Measurements from ENCODE around the gene LAMB1.
A peak's percentile ranks its signal among the peaks of the same experiment; 100 is the strongest.
"Not testable (repeated sequence)": the region's sequence is repeated elsewhere in the genome, so short reads cannot be mapped to it uniquely, and the experiment has no call there.

Gene LAMB1

DNA sequence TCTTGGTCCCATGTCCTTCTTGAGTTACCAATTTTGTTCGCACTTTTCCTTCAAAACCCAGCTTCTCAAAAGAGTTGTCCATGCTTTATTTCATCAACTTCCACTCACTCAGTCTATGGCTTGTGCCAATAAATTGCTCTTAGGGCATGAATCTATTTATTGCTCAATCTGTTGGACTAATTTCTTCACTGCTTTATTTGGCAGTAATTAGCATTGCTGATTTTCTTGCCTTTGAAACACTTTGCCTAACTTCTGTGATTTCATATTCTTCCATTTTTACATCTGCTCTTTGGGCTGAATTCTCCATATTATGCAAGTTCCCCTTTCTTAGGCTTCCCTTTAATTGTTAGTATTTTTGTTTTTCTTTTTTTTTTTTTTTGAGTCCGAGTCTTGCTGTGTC lies 95.2 kb downstream of the LAMB1 start:
- Histone ChIP-seq H3K9me3 (ENCODE audit: control insufficient read depth in 1 of 2, low read length in 2 of 2) (no peaks in the 10 kb centered on the region), H3K4me3 (ENCODE audit: low read depth in 1 of 2, low read length in 2 of 2) (no peak overlapping the region), H3K36me3 (ENCODE audit: control insufficient read depth in 1 of 2, insufficient read depth in 2 of 2, low read length in 2 of 2) (peaks cover 49 to 52% of the 10 kb centered on the region in 2 donors), H3K4me1 (ENCODE audit: control insufficient read depth in 1 of 2, insufficient read depth in 2 of 2, low read length in 2 of 2) (no peaks in the 10 kb centered on the region), H3K27me3 (ENCODE audit: low read depth, low read length) (no peaks in the 10 kb centered on the region), H3K27ac (ENCODE audit: low read length) (no peak overlapping the region)

- Histone ChIP-seq H3K4me3 (ENCODE audit: low read depth in 1 of 2, low read length in 2 of 2) (no peak overlapping the region), H3K9me3 (ENCODE audit: control insufficient read depth in 1 of 2, low read length in 2 of 2) (no peaks in the 10 kb centered on the region), H3K27ac (ENCODE audit: low read length) (no peak overlapping the region), H3K36me3 (ENCODE audit: control insufficient read depth in 1 of 2, insufficient read depth in 2 of 2, low read length in 2 of 2) (peaks cover 36% of the 10 kb centered on the region in 2 donors), H3K4me1 (ENCODE audit: control insufficient read depth in 1 of 2, insufficient read depth in 2 of 2, low read length in 2 of 2) (peaks cover 0 to 6% of the 10 kb centered on the region in 2 donors), H3K27me3 (ENCODE audit: low read depth, low read length) (no peaks in the 10 kb centered on the region)
These were observed 100.6 kb downstream of the LAMB1 start for GRCh38 chr7:107902381-107902780.

DNA sequence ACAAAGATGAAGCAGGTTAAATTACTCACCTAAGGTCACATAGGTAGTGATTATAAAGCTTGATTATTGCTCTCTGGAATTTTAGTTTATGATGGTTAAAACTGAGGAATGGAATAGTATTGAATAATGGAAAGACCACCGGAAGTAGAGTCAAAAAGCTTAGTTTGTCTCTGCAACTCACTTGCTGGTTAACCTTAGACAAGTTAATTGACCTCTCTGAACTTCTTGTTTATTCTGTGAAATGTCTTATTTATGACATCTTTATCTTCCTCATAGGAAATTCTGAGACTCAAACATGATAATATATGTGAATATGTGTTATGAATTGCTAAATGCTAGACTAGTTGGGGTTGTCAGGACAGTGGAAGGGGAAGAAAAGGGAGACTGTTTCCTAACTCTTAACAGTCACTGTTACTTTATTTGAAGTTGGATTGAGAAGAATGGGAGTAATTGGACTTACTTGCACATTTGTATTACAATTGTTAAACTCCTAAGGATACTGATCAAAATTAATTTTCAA lies 102.4 kb downstream of the LAMB1 start:
- Histone ChIP-seq H3K9me3 (ENCODE audit: control insufficient read depth in 1 of 2, low read length in 2 of 2) (no peaks in the 10 kb centered on the region), H3K4me3 (ENCODE audit: low read depth in 1 of 2, low read length in 2 of 2) (no peak overlapping the region), H3K27ac (ENCODE audit: low read length) (no peak overlapping the region), H3K36me3 (ENCODE audit: control insufficient read depth in 1 of 2, insufficient read depth in 2 of 2, low read length in 2 of 2) (peaks cover 22% of the 10 kb centered on the region in 2 donors), H3K4me1 (ENCODE audit: control insufficient read depth in 1 of 2, insufficient read depth in 2 of 2, low read length in 2 of 2) (peaks cover 0 to 12% of the 10 kb centered on the region in 2 donors), H3K27me3 (ENCODE audit: low read depth, low read length) (no peaks in the 10 kb centered on the region)

- H3K4me1 ChIP-seq (ENCODE audit: control insufficient read depth in 1 of 2, insufficient read depth in 2 of 2, low read length in 2 of 2) = peaks cover 0 to 25% of the 10 kb centered on the region in 2 donors
- peaks cover 15 to 35% of the 10 kb centered on the region in 2 donors for H3K36me3 ChIP-seq (ENCODE audit: control insufficient read depth in 1 of 2, insufficient read depth in 2 of 2, low read length in 2 of 2)
- H3K4me3 ChIP-seq (ENCODE audit: low read depth in 1 of 2, low read length in 2 of 2) = no peak overlapping the region
- no peaks in the 10 kb centered on the region for H3K27me3 ChIP-seq (ENCODE audit: low read depth, low read length)
- no peak overlapping the region for H3K27ac ChIP-seq (ENCODE audit: low read length)
- H3K9me3 ChIP-seq (ENCODE audit: control insufficient read depth in 1 of 2, low read length in 2 of 2) = no peaks in the 10 kb centered on the region
These were observed 103.9 kb downstream of the LAMB1 start for GRCh38 chr7:107898997-107899594.

- Histone ChIP-seq H3K4me1 (ENCODE audit: control insufficient read depth in 1 of 2, insufficient read depth in 2 of 2, low read length in 2 of 2) (peaks cover 10 to 38% of the 10 kb centered on the region in 2 donors), H3K4me3 (ENCODE audit: low read depth in 1 of 2, low read length in 2 of 2) (peak overlapping the region; percentile 76 to 95), H3K27ac (ENCODE audit: low read length) (peak overlapping the region; percentile 97), H3K36me3 (ENCODE audit: control insufficient read depth in 1 of 2, insufficient read depth in 2 of 2, low read length in 2 of 2) (peaks cover 4 to 19% of the 10 kb centered on the region in 2 donors)
- H3K9me3 ChIP-seq (ENCODE audit: control insufficient read depth in 1 of 2, low read length in 2 of 2); H3K27me3 ChIP-seq (ENCODE audit: low read depth, low read length): not testable (repeated sequence)
These were observed 110.6 kb downstream of the LAMB1 start for GRCh38 chr7:107892367-107892741.

GRCh38 chr7:107891636-107892366 lies 111.2 kb downstream of the LAMB1 start:
- Histone ChIP-seq H3K27ac (ENCODE audit: low read length) (peak overlapping the region; percentile 97), H3K4me1 (ENCODE audit: control insufficient read depth in 1 of 2, insufficient read depth in 2 of 2, low read length in 2 of 2) (peaks cover 10 to 38% of the 10 kb centered on the region in 2 donors), H3K36me3 (ENCODE audit: control insufficient read depth in 1 of 2, insufficient read depth in 2 of 2, low read length in 2 of 2) (peaks cover 4 to 19% of the 10 kb centered on the region in 2 donors), H3K27me3 (ENCODE audit: low read depth, low read length) (no peaks in the 10 kb centered on the region), H3K4me3 (ENCODE audit: low read depth in 1 of 2, low read length in 2 of 2) (peak overlapping the region; percentile 76 to 95), H3K9me3 (ENCODE audit: control insufficient read depth in 1 of 2, low read length in 2 of 2) (no peaks in the 10 kb centered on the region)

GRCh38 chr7:107890962-107891635 lies 111.9 kb downstream of the LAMB1 start, which contains the start of gene DLD:
Gene DLD, plus strand, starts transcription at chr7:107891183. Its CDS starts 68 bp downstream, at chr7:107891251.
- Histone ChIP-seq H3K4me3 (ENCODE audit: low read depth in 1 of 2, low read length in 2 of 2) (peak within 1 kb of the TSS; percentile 76 to 95), H3K4me1 (ENCODE audit: control insufficient read depth in 1 of 2, insufficient read depth in 2 of 2, low read length in 2 of 2) (peaks cover 10 to 38% of the 10 kb centered on the region in 2 donors)

DNA sequence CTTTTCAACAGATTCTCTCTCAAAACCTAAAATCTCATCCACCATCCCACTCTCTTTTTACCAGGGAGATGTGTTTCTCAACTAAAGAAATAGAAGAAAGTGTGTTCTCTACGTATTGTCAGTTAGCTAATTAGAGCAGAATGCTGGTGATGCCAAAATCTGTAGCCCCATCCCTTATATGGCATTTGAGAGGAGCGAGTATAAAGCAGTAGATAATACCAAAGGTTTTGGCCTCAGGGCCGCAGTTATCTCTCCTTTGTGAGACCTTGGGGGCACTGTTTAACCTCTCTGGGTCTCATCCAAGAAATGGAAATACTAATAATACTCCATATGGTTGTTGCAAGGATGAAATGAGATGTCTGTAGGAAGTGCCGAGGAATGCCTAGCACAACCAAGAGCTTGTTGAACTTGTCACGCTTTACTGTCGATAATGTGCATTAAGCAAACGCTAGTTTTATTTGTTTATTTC lies 112.4 kb downstream of the LAMB1 start:
- H3K4me1 ChIP-seq (ENCODE audit: control insufficient read depth in 1 of 2, insufficient read depth in 2 of 2, low read length in 2 of 2) = peaks cover 10 to 32% of the 10 kb centered on the region in 2 donors
- H3K4me3 ChIP-seq (ENCODE audit: low read depth in 1 of 2, low read length in 2 of 2) = peak overlapping the region; percentile 76 to 95
- H3K36me3 ChIP-seq (ENCODE audit: control insufficient read depth in 1 of 2, insufficient read depth in 2 of 2, low read length in 2 of 2) = peaks cover 4 to 15% of the 10 kb centered on the region in 2 donors
- peak overlapping the region; percentile 97 for H3K27ac ChIP-seq (ENCODE audit: low read length)
- H3K27me3 ChIP-seq (ENCODE audit: low read depth, low read length) = no peaks in the 10 kb centered on the region
- no peaks in the 10 kb centered on the region for H3K9me3 ChIP-seq (ENCODE audit: control insufficient read depth in 1 of 2, low read length in 2 of 2)

More at GRCh38 chr7:107890962-107891635, 111.9 kb downstream of the LAMB1 start, which contains the start of gene DLD:
- Histone ChIP-seq H3K9me3 (ENCODE audit: control insufficient read depth in 1 of 2, low read length in 2 of 2) (no peaks in the 10 kb centered on the region), H3K27me3 (ENCODE audit: low read depth, low read length) (no peaks in the 10 kb centered on the region), H3K36me3 (ENCODE audit: control insufficient read depth in 1 of 2, insufficient read depth in 2 of 2, low read length in 2 of 2) (peaks cover 4 to 19% of the 10 kb centered on the region in 2 donors), H3K27ac (ENCODE audit: low read length) (peak within 1 kb of the TSS; percentile 97)

DNA sequence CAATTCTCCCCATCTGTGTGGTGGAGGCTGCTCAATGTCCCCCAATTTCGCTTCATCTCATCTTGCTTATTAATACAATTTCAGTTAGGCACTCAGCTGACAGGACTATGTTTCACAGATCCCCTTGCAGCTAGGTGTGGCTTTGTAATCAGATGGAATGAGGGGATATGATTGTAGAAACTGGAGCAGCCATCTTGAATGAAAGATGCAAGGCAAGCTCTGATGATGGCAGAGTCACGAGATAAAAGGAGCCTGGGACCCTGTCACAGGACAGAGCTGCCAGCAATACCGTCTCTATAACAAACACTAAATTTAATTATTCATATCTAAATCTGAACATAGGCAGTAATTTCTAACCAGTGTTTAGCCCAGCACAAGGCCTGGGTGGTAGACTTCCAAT lies 113.0 kb downstream of the LAMB1 start:
- H3K4me3 ChIP-seq (ENCODE audit: low read depth in 1 of 2, low read length in 2 of 2) = peak overlapping the region; percentile 76 to 95
- H3K27ac ChIP-seq (ENCODE audit: low read length) = peak overlapping the region; percentile 97
- peaks cover 2 to 10% of the 10 kb centered on the region in 2 donors for H3K36me3 ChIP-seq (ENCODE audit: control insufficient read depth in 1 of 2, insufficient read depth in 2 of 2, low read length in 2 of 2)
- no peaks in the 10 kb centered on the region for H3K9me3 ChIP-seq (ENCODE audit: control insufficient read depth in 1 of 2, low read length in 2 of 2)
- H3K4me1 ChIP-seq (ENCODE audit: control insufficient read depth in 1 of 2, insufficient read depth in 2 of 2, low read length in 2 of 2) = peaks cover 10 to 27% of the 10 kb centered on the region in 2 donors
- no peaks in the 10 kb centered on the region for H3K27me3 ChIP-seq (ENCODE audit: low read depth, low read length)

- peaks cover 1 to 10% of the 10 kb centered on the region in 2 donors for H3K4me1 ChIP-seq (ENCODE audit: control insufficient read depth in 1 of 2, insufficient read depth in 2 of 2, low read length in 2 of 2)
- not testable (repeated sequence) for H3K9me3 ChIP-seq (ENCODE audit: control insufficient read depth in 1 of 2, low read length in 2 of 2); H3K27me3 ChIP-seq (ENCODE audit: low read depth, low read length); H3K36me3 ChIP-seq (ENCODE audit: control insufficient read depth in 1 of 2, insufficient read depth in 2 of 2, low read length in 2 of 2); H3K27ac ChIP-seq (ENCODE audit: low read length); H3K4me3 ChIP-seq (ENCODE audit: low read depth in 1 of 2, low read length in 2 of 2)
These were observed 115.1 kb downstream of the LAMB1 start for GRCh38 chr7:107887827-107888226.

All from muscle layer of duodenum (tissue), 2 donors.